ENCODE results near the gene FNTB. TPM values are rescaled to one million over a fixed set of nuclear protein-coding genes. Genes with fewer than 3 reads are reported as not detected.

The FNTB gene
- polyA plus RNA-seq, 6 donors from 2014 or later = 1.6 to 3.6 (median 2.3) TPM

DNA sequence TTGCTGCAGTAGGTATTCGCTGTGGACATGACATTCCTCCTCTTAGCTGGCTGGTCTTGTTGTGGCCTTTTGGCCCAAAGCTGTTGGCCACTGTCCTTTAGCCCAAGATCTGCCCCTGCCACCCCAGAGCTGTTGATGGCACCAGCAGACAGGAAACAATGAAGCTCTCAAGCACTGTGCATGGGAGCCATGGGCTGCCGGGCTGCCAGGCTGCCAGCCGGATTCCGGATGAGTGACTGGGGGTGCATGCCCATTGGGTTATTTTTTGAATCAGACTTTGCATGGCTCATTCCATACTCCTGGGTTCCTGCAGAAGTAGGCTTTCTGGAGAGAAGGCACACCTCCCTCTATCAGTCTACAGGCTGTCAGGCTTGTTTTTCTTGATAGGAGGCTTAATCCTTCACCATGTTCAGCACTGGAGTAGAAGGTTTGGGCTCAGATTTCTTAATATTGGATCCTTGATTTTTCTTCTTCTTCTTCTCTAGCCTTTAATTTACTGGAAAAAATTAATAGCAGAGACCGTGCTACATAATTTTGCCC lies 83.2 kb downstream of the FNTB start:
- Mint-ChIP-seq H3K27ac (no peak overlapping the region), H3K4me1 (peaks cover 14 to 28% (median 19%) of the 10 kb centered on the region in 3 donors), H3K4me3 (no peak overlapping the region), H3K9me3 (no peaks in the 10 kb centered on the region), H3K36me3 (peaks cover 8 to 18% of the 10 kb centered on the region in 2 donors), H3K27me3 (no peaks in the 10 kb centered on the region)
- DNase-seq (no peak), ATAC-seq (ENCODE audit: low read depth in 2 of 2) (no peak)

DNA sequence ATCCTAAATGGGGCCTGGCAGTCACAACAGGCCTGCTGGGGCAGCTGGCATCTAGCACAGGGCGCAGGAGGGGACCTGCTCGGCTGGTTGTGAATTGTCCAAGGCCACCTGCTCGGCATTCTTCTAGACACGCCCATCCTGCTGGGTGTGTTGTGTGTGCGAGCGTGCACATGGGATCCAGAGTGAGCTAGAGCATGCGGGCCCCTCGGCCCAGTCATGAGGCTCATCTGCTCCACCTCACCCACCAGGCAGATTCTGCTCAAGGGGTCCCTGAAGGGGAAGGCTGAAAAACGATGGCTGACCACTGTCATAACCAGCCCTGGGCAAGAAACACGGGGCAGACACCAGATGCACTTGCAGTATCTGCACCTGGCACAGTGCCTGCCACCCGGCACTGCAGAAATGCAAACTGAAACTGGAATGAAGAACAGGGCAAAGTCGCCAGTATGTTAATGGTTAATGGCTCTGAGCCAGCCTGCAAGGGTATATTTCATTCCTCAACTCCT lies 83.8 kb downstream of the FNTB start:
- H3K27ac Mint-ChIP-seq = peak overlapping the region in 1 of 6 donors; percentile 34
- no peak for ATAC-seq (ENCODE audit: low read depth in 2 of 2)

DNA sequence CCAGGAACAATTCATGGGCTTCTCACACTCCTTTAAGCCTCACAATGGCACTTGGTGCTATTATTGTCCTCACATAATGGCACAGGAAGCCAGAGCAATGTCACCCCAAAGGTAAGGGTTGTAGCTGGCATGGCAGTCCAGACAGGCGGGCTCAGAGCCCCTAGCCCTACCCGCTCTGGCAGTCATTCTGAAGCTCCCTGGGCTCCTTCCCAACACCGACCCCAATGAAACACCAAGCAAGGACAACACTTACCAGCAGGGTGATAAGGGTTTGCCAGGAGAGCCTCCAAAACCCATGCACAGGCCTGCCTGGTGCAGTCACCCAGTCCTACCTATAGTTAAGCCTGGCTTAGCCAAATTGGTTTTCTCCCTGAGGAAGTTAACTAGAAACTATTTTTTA lies 84.8 kb downstream of the FNTB start:
- Mint-ChIP-seq H3K4me3 (no peak overlapping the region), H3K27me3 (no peaks in the 10 kb centered on the region), H3K36me3 (peaks cover 8 to 13% of the 10 kb centered on the region in 2 donors), H3K9me3 (no peaks in the 10 kb centered on the region), H3K27ac (no peak overlapping the region), H3K4me1 (peaks cover 22 to 38% (median 28%) of the 10 kb centered on the region in 3 donors)
- no peak for ATAC-seq (ENCODE audit: low read depth in 2 of 2)
- DNase-seq = no peak

More for the DNA sequence above, 83.8 kb downstream of the FNTB start:
- Mint-ChIP-seq H3K4me1 (peaks cover 19 to 34% (median 25%) of the 10 kb centered on the region in 3 donors), H3K27me3 (no peaks in the 10 kb centered on the region), H3K9me3 (no peaks in the 10 kb centered on the region), H3K4me3 (peak overlapping the region in 2 of 8 donors; percentile 28 to 60), H3K36me3 (peaks cover 8 to 16% of the 10 kb centered on the region in 2 donors)
- DNase-seq = no peak

DNA sequence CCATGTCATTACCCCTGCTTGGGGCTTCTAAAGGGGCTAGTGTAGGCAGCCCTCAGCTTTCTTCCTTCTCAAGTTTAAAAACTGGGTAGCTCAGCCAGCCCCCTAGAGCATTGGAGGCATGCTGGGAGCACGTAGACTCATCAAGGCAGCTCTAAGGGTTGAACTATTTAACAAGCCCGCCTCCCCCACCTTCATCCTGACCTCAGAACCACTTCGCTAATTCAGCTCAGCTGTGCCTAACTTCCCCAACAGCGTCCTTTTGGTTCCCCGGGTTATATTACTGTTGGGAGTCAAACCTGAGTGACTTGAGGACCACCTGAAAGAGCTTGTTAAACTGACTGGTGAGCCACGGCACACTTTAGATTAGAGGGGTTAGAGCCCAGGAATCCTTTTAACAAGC lies 85.6 kb downstream of the FNTB start:
- DNase-seq (no peak), ATAC-seq (ENCODE audit: low read depth in 2 of 2) (no peak)
- no peaks in the 10 kb centered on the region for H3K9me3 Mint-ChIP-seq
- no peak overlapping the region for H3K4me3 Mint-ChIP-seq
- peaks cover 8 to 14% of the 10 kb centered on the region in 2 donors for H3K36me3 Mint-ChIP-seq
- peaks cover 22 to 38% (median 28%) of the 10 kb centered on the region in 3 donors for H3K4me1 Mint-ChIP-seq
- H3K27me3 Mint-ChIP-seq = no peaks in the 10 kb centered on the region
- peak overlapping the region in 2 of 6 donors; percentile 33 to 36 for H3K27ac Mint-ChIP-seq

DNA sequence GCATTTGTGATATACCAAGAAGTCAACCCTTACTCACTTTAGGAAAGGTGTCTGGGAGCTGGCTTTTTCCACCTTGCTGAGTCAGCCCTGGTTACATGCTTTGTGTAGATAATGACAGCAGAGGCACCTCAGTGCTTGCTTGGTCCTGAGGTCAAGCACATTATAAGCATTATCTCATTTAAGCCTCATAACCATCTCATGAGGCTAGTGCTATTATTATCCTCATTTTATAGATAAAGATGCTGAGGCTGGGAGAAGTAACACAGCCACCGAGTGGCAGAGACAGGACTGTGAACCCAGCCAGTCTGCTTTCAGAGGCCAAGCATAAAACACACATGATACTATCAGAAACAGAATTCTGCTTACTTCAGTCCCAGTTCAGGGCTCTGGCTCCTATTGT lies 86.2 kb downstream of the FNTB start:
- Mint-ChIP-seq H3K9me3 (no peaks in the 10 kb centered on the region), H3K27ac (peak overlapping the region in 2 of 6 donors; percentile 15 to 47), H3K4me1 (peaks cover 22 to 38% (median 28%) of the 10 kb centered on the region in 3 donors), H3K36me3 (peaks cover 12 to 15% of the 10 kb centered on the region in 2 donors), H3K4me3 (no peak overlapping the region), H3K27me3 (no peaks in the 10 kb centered on the region)
- DNase-seq = no peak
- no peak for ATAC-seq (ENCODE audit: low read depth in 2 of 2)

DNA sequence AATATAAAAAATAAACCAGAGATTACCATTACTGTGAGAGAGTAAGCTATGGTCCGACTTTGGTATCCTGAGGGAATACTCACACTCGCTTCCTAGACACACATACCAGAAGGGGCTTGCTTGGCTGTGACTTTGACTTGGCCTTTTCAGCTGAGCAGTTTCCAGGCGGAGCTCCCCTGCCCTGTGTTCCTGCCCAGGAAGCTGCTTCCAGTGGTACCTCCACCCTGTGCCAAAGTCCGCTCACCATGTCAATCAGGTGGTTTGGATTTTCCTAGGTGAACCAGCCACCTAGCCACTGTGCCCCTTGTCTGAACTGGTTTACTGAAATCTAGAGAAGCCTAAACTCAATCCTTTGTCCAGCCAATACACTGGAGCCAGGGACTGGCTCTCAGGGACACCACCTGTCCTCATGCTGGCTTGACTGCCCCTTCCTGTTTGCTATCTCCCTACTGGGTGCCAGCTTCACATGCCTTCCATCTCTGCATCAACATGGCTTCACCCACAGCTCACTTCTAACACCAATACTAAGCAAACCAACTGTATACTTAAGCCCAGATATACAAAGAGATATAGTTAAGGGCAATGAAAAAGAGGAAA lies 87.0 kb downstream of the FNTB start:
- peaks cover 13 to 15% of the 10 kb centered on the region in 2 donors for H3K36me3 Mint-ChIP-seq
- no peaks in the 10 kb centered on the region for H3K9me3 Mint-ChIP-seq
- H3K27me3 Mint-ChIP-seq = no peaks in the 10 kb centered on the region
- peak overlapping the region in 2 of 6 donors; percentile 35 to 83 for H3K27ac Mint-ChIP-seq
- DNase-seq (no peak), ATAC-seq (ENCODE audit: low read depth in 2 of 2) (no peak)
- H3K4me1 Mint-ChIP-seq = peaks cover 22 to 35% (median 28%) of the 10 kb centered on the region in 3 donors
- H3K4me3 Mint-ChIP-seq = no peak overlapping the region

DNA sequence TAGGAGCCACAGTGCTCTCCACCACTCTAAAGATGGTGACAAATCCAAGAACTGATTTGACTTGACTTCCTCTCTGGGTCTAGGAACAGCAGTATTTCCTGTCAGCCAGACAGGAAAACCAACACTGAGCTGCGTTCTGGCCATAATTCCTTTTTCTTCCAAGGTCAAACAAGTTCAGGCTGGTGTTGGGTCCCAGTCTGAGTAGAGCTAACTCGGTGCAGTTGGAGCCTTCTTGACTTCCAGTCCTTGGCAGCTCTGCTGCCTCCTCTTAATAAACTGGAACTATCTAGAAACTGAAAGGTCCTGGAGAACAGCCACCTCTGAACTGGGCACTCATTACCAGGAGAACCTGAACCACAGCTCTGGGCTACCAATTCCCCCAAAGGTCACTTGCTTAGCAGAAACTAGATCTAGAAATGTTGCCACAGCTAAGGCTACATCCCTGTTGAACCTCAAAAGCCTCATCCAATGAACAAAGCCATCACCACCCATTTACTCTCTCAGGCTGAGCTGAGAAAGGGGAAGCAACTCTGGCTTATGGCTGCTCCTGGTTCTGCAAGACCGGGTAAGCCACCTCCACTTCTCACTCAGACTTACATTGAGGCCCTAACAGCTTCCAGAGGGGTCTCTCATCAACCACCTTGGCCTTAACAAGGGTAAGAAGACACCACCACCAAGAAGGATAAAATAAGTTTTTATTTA lies 87.9 kb downstream of the FNTB start:
- Mint-ChIP-seq H3K27ac (peak overlapping the region in 5 of 6 donors; percentile 58 to 88 (median 78)), H3K36me3 (peaks cover 13 to 18% of the 10 kb centered on the region in 2 donors), H3K27me3 (no peaks in the 10 kb centered on the region), H3K9me3 (no peaks in the 10 kb centered on the region), H3K4me1 (peaks cover 26 to 33% (median 32%) of the 10 kb centered on the region in 3 donors), H3K4me3 (no peak overlapping the region)
- DNase-seq (peak; percentile 33), ATAC-seq (ENCODE audit: low read depth in 2 of 2) (peak; percentile 93 to 97)

DNA sequence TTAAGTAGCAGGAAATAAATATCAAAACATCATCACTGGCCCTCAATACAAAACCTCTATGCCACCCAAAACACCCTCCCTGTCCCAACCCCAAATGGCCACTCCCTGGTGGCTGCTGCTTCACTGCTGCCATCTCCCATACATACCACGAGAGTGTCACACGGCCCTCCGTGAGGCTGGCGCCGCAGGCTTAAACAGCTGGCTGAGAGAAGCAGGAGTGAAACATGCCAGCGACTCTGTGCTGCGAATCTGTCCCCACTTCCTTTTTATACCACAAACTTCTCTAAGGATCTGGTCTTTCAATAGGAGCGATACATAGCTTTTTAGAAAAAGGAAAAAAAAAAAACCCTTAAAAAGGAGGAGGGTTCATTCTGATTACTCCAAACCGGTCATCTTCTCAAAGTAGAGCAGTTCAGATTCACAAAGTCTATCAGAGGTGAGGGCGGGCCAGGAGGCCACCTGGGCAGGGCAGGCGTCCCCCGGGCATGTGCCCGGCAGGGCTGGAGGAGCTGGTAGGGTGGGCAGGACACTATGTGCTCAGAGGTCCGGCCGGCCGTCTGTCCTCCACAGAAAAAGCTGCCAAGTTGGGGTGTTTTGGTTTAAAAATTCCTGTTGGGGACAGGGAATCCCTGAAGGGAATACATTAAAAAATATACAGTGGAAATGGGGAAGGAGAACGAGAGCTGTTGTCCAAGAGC lies 89.1 kb downstream of the FNTB start:
- ATAC-seq (ENCODE audit: low read depth in 2 of 2) (no peak), DNase-seq (no peak)
- Mint-ChIP-seq H3K27me3 (no peaks in the 10 kb centered on the region), H3K4me1 (peaks cover 33 to 39% (median 39%) of the 10 kb centered on the region in 3 donors), H3K36me3 (peaks cover 24% of the 10 kb centered on the region in 2 donors), H3K4me3 (no peak overlapping the region), H3K27ac (peak overlapping the region in 4 of 6 donors; percentile 16 to 88 (median 65)), H3K9me3 (no peaks in the 10 kb centered on the region)

DNA sequence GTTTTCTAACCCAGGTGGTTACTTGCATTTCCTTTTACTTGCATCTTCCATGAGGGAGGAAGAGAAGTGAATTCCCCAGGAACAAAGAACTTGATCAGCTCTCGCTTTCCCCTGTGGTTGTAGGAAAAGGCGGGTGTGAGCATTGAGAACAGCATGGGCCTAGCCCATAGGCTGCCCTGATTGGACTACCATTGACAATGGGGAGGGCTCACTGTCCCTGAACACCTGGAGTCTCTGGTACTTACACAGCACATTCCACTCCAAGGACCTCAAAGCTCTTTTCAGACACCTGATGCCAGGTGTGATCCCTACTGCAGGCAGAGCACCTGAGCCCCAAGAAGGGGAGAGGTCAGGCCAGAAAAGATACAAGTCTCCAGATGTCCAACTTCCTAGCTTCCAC lies 90.6 kb downstream of the FNTB start:
- no peak overlapping the region for H3K4me3 Mint-ChIP-seq
- DNase-seq = no peak

DNA sequence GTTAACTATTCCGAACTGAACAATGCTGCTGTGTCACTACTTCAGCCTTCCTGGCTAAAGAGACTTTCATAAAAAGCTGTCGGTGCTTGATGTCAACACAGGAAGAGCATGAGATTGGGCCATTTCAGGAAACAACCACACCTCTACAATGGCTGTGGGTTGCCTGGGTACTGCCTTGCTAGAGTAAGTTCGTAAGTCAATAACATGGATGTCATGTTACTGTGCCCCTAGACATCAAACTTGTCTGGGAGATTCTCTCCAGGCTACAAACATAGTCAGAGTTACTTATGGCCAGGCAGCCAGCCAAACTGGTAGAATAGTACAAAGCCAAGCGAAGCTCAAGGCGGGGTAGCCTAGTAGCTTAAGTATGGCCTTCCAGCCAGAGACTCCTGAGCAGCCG lies 92.5 kb downstream of the FNTB start:
- peak overlapping the region in 2 of 6 donors; percentile 3 to 54 for H3K27ac Mint-ChIP-seq
- DNase-seq = no peak
- ATAC-seq (ENCODE audit: low read depth in 2 of 2) = no peak

More for the DNA sequence above, 90.6 kb downstream of the FNTB start:
- no peaks in the 10 kb centered on the region for H3K9me3 Mint-ChIP-seq
- no peaks in the 10 kb centered on the region for H3K27me3 Mint-ChIP-seq
- peaks cover 43 to 48% (median 46%) of the 10 kb centered on the region in 3 donors for H3K4me1 Mint-ChIP-seq
- H3K36me3 Mint-ChIP-seq = peaks cover 29 to 33% of the 10 kb centered on the region in 2 donors
- H3K27ac Mint-ChIP-seq = peak overlapping the region in 2 of 6 donors; percentile 49 to 63
- no peak for ATAC-seq (ENCODE audit: low read depth in 2 of 2)

DNA sequence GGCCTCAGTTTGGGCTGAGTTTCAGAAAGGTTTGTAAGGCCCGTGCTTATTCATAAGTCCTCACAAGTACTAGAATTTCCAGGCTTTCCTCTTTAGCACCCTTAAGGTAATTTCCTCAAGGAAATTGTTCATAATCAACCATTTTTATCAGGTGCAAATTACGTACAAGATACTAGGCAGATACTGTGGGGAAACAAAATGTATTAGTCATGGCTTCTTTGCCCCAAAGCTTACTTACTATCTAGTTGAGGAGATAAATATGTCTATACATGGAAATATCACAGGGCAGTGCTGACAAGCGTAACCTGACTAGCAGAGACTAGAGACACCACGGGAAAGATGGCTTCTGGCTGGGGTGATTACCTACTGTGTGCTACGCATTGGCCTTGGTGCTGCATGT lies 93.1 kb downstream of the FNTB start:
- Mint-ChIP-seq H3K9me3 (no peaks in the 10 kb centered on the region), H3K27ac (peak overlapping the region in 1 of 6 donors; percentile 54), H3K4me3 (no peak overlapping the region), H3K4me1 (peaks cover 38 to 52% (median 46%) of the 10 kb centered on the region in 3 donors), H3K27me3 (no peaks in the 10 kb centered on the region), H3K36me3 (peaks cover 30 to 31% of the 10 kb centered on the region in 2 donors)
- DNase-seq (no peak), ATAC-seq (ENCODE audit: low read depth in 2 of 2) (no peak)

More for the DNA sequence above, 92.5 kb downstream of the FNTB start:
- Mint-ChIP-seq H3K4me1 (peaks cover 41 to 57% (median 52%) of the 10 kb centered on the region in 3 donors), H3K27me3 (no peaks in the 10 kb centered on the region), H3K9me3 (no peaks in the 10 kb centered on the region), H3K36me3 (peaks cover 28 to 35% of the 10 kb centered on the region in 2 donors), H3K4me3 (no peak overlapping the region)

DNA sequence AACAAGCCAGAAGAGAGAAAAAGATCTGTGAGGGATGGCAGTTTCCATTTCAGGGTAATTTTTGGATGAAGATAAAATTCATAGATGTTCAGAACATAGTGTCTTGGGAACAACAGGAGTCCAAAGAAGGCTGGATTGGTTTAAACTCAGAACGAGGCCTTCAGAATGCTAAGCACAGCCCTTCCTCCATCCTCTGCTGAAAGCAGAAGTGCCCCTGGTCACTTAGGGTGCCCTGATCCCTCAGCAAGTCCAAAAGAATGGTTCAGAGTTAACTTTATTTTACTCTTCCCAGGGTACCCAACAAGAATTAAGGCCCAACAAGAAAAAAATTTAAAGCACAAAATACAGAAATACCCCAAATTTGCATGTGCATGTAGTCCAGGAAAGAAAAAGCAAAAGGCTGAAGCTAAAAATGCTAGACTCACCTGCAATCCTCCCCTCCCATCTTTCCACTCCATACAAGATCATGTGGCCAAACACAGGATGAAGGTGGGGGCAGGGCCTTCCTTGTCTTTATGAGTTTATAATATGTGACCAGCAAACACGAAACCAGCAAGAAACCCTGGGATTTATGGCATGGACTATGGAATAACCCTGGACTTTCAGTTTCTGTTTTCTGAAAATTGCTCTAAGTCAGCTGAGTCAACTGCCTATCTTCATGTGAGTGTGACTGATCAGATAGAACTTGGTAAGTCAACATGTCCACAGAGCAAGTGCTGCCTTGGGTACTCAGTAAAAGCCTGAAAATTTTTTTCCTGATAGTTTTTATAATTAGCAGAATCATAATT lies 94.5 kb downstream of the FNTB start:
- DNase-seq = no peak
- H3K9me3 Mint-ChIP-seq = peaks cover 0 to 2% (median 0%) of the 10 kb centered on the region in 7 donors
- no peak for ATAC-seq (ENCODE audit: low read depth in 2 of 2)
- H3K27me3 Mint-ChIP-seq = no peaks in the 10 kb centered on the region
- peak overlapping the region in 5 of 6 donors; percentile 17 to 87 (median 49) for H3K27ac Mint-ChIP-seq
- peaks cover 33 to 46% (median 38%) of the 10 kb centered on the region in 3 donors for H3K4me1 Mint-ChIP-seq
- peaks cover 39 to 45% of the 10 kb centered on the region in 2 donors for H3K36me3 Mint-ChIP-seq
- no peak overlapping the region for H3K4me3 Mint-ChIP-seq
